CD4-positive, alpha-beta T cell treated with Interferon alpha-2 for 1 hour (primary cell): ENCODE data around the gene PFN1.

ENCODE experiments used
- DNase-seq, 2 donors: peaks; one replicate each; pipeline ENCODE4 v3.0.0-alpha.2; 2020 to 2022

Gene PFN1

DNA sequence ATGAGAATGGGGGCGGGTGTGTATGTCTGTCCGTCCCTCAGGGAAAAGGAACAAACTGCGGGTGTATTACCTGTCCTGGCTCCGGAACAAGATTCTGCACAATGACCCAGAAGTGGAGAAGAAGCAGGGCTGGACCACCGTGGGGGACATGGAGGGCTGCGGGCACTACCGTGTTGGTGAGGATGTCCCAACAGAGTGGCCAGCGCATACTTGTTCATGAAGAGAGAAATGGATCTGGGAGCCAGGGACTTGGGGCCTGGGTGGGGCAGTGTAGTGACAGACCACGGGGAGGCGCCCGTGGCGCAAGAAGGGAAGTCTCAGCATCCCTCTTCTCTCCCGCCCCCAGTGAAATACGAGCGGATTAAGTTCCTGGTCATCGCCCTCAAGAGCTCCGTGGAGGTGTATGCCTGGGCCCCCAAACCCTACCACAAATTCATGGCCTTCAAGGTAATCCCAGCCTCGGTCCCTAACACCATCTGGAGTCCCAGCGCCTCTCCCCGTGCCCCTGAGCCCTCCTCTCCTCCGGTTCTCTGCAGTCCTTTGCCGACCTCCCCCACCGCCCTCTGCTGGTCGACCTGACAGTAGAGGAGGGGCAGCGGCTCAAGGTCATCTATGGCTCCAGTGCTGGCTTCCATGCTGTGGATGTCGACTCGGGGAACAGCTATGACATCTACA is 52.5 kb downstream of the PFN1 start:
- DNase-seq = no peak
